22Rv1 (cell line): ENCODE results near the gene LIPF.

Source experiments
- CTCF ChIP-seq: fragments of 450-650 bp; IDR thresholded peaks from 2 replicates; pipeline ENCODE4 v1.5.1; 2017; ENCODE audit warnings: mild to moderate bottlenecking
- ZFX ChIP-seq: fragments of 450-650 bp; IDR thresholded peaks from 2 replicates; pipeline ENCODE4 v1.6.1; 2017; ENCODE audit warnings: antibody characterized with exemption, borderline replicate concordance

- TF ChIP-seq CTCF (no peak), ZFX (no peak)
Observed at GRCh38 chr10:88659725-88660597, 4.3 kb upstream of the LIPF start.
